ENCODE results near the gene SASH1. TPM values are rescaled to one million over a fixed set of nuclear protein-coding genes. Genes with fewer than 3 reads are reported as not detected.

SASH1 gene
- polyA plus RNA-seq, 1 experiment, result 32.2 TPM

DNA sequence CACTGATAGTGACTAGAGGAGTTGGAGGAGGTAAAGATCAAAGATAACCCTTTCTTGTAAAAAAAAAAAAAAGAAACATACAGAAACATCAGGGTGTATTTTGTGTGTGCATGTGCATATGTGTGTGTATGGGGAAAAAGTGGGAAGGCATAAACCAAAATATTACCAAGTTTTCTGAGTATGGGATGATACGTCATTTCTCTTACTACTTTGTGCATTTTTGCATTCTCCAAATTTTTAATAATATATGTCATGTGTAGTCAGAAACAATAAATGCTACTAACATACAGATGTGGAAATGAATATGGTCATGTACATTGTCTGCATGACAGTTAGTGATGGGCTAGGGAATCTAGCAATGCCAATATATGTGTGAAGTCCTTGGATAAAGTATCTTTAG is 161.1 kb downstream of the SASH1 start:
- H3K27me3 ChIP-seq (ENCODE audit: control insufficient read depth, insufficient read depth, low read length), result no peaks in the 10 kb centered on the region
- TF ChIP-seq, protein P1, sequence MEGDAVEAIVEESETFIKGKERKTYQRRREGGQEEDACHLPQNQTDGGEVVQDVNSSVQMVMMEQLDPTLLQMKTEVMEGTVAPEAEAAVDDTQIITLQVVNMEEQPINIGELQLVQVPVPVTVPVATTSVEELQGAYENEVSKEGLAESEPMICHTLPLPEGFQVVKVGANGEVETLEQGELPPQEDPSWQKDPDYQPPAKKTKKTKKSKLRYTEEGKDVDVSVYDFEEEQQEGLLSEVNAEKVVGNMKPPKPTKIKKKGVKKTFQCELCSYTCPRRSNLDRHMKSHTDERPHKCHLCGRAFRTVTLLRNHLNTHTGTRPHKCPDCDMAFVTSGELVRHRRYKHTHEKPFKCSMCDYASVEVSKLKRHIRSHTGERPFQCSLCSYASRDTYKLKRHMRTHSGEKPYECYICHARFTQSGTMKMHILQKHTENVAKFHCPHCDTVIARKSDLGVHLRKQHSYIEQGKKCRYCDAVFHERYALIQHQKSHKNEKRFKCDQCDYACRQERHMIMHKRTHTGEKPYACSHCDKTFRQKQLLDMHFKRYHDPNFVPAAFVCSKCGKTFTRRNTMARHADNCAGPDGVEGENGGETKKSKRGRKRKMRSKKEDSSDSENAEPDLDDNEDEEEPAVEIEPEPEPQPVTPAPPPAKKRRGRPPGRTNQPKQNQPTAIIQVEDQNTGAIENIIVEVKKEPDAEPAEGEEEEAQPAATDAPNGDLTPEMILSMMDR (IDR thresholded peaks at IDR 0.05; ENCODE audit: insufficient read depth, low read depth, low read length), result no peak
- H3K36me3 ChIP-seq (ENCODE audit: control insufficient read depth, insufficient read depth, low read length), result no peaks in the 10 kb centered on the region
- H3K4me3 ChIP-seq (ENCODE audit: low read depth, low read length), result no peak overlapping the region
- no peak for DNase-seq (ENCODE audit: low read depth)
- ChIA-PET CTCF (no interaction called here), POLR2A (no interaction called here)

DNA sequence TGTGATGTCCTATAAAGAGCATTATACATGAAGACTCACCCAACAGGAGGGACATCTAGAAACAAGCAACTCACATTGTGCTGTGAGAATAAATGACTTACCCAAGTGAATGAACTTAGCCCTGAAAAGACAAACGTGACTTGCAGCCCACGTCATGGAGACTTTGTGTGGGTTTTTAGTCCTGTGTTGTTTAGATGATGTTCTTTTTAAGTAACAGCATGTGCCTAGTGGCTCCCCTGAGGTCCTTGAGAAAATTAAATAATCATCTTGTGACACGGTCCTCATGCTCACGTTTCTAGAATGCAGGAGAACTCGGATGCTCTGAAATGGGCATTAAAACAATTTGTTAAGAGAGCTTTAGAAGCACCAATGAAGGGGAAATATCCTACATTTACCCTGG is 165.1 kb downstream of the SASH1 start:
- no peaks in the 10 kb centered on the region for H3K27me3 ChIP-seq (ENCODE audit: control insufficient read depth, insufficient read depth, low read length)
- CTCF ChIA-PET, result interaction anchor here (0.6 to 1.1 kb wide), 2 partner anchors 9 to 331 kb away, joined by 3 read pairs; no protein-coding TSS in a partner anchor
- POLR2A ChIA-PET, result no interaction called here
- H3K36me3 ChIP-seq (ENCODE audit: control insufficient read depth, insufficient read depth, low read length), result no peaks in the 10 kb centered on the region
- no peak for DNase-seq (ENCODE audit: low read depth)
- H3K4me3 ChIP-seq (ENCODE audit: low read depth, low read length), result peak overlapping the region; percentile 52
- TF ChIP-seq, protein P1 (IDR thresholded peaks at IDR 0.05; ENCODE audit: insufficient read depth, low read depth, low read length), result no peak

DNA sequence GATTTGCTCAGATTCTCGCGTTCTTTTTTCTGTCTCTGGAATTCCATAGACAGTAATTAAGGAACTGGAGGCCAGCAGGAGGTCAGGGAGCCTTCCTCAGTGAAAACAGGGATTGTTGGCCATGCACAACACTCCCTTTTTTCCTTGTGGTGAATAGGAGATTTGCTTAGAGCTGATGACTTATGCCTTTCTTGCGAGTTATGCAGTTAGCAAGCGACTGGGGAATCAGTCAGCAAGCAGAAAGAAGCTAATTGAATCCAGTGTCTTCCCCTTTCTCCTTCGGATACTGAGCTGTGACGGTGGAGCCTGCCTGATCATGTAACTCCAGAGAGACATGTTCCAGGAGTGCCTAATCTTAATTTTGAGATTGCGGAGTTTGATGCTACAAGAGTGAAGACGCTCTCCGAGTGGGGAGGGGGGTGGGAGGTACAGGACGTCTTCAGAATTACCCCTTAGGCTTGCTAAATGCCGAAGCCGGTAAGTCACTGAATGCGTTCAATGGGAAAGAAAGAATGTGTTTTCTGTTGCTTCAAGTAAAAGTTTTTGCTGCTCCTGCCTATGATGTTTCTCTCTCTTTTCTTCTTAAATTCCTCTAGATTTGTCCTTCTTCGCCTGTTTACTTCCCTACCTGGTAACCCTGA is 165.9 kb downstream of the SASH1 start:
- CTCF ChIA-PET, result interaction anchor here (0.9 to 1.1 kb wide), 2 partner anchors 14 to 331 kb away, joined by 3 read pairs; no protein-coding TSS in a partner anchor
- DNase-seq (ENCODE audit: low read depth), result no peak
- POLR2A ChIA-PET, result no interaction called here
- no peaks in the 10 kb centered on the region for H3K36me3 ChIP-seq (ENCODE audit: control insufficient read depth, insufficient read depth, low read length)
- peak overlapping the region; percentile 52 for H3K4me3 ChIP-seq (ENCODE audit: low read depth, low read length)
- TF ChIP-seq, protein P1 (IDR thresholded peaks at IDR 0.05; ENCODE audit: insufficient read depth, low read depth, low read length), result peak; percentile 27; the same call in 1 of the 2 replicates
- H3K27me3 ChIP-seq (ENCODE audit: control insufficient read depth, insufficient read depth, low read length), result no peaks in the 10 kb centered on the region

DNA sequence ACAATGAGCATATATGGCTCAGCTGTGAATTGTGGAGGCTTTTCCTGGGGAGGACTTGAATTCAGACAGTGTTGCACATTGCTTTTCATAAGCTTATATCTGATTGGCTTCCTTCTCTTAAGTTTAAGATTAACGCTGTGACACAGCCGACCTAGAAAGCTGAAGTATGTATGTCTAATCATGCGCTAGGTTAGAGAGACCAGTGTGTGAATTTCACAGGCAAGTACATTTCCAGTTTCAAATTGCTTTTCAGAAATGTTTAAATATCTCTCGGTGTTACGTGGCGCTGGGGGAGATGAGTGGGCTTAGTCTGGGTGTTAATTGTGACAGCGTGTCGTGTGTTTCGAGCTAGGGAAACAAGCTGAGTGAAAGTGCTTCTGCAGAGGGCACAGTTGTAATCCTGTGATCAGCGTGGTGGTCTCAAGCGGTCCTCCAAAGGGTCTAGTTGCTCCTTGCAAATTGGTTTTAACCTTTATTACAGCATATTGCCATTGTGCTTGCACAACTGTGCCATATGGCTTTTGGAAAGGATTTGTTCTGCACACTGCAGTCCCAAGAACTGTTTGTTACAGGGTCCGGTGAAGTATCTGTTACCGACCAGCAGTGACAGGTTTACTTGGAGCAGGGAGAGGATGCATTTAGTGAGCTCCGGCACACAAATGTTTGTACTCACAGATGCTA is 166.6 kb downstream of the SASH1 start:
- ChIA-PET CTCF (interaction anchor here (0.9 to 1.5 kb wide), 4 partner anchors 15 to 1002 kb away, joined by 3 to 6 read pairs (median 3); no protein-coding TSS in a partner anchor), POLR2A (interaction anchor here (0.7 to 1.0 kb wide), 3 partner anchors 9 to 29 kb away, joined by 4 read pairs; no protein-coding TSS in a partner anchor)
- Histone ChIP-seq H3K27me3 (ENCODE audit: control insufficient read depth, insufficient read depth, low read length) (no peaks in the 10 kb centered on the region), H3K36me3 (ENCODE audit: control insufficient read depth, insufficient read depth, low read length) (no peaks in the 10 kb centered on the region), H3K4me3 (ENCODE audit: low read depth, low read length) (peak overlapping the region; percentile 52)
- DNase-seq (ENCODE audit: low read depth), result no peak
- TF ChIP-seq, protein P1 (IDR thresholded peaks at IDR 0.05; ENCODE audit: insufficient read depth, low read depth, low read length), result no peak

All from BJ (cell line).